C4-2B (cell line): ENCODE data around the gene MLH1.

ENCODE experiments used
- H3K27ac ChIP-seq: fragments of 450-650 bp; 2 replicates; pipeline ENCODE4 v1.5.1; 2017
- ZFX ChIP-seq: fragments of 450-650 bp; IDR thresholded peaks from 2 replicates; pipeline ENCODE4 v1.6.1; 2017
- TF ChIP-seq, protein P1 (sequence below): fragments of 450-650 bp; conservative IDR thresholded peaks from 2 replicates; pipeline ENCODE4 v1.5.1; 2017; ENCODE audit warnings: mild to moderate bottlenecking

Gene MLH1

GRCh38 chr3:37056826-37057225 lies 63.5 kb downstream of the MLH1 start:
- no peak for TF ChIP-seq ZFX
- TF ChIP-seq, protein P1, sequence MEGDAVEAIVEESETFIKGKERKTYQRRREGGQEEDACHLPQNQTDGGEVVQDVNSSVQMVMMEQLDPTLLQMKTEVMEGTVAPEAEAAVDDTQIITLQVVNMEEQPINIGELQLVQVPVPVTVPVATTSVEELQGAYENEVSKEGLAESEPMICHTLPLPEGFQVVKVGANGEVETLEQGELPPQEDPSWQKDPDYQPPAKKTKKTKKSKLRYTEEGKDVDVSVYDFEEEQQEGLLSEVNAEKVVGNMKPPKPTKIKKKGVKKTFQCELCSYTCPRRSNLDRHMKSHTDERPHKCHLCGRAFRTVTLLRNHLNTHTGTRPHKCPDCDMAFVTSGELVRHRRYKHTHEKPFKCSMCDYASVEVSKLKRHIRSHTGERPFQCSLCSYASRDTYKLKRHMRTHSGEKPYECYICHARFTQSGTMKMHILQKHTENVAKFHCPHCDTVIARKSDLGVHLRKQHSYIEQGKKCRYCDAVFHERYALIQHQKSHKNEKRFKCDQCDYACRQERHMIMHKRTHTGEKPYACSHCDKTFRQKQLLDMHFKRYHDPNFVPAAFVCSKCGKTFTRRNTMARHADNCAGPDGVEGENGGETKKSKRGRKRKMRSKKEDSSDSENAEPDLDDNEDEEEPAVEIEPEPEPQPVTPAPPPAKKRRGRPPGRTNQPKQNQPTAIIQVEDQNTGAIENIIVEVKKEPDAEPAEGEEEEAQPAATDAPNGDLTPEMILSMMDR = no peak
- H3K27ac ChIP-seq = no peak overlapping the region

- no peak for TF ChIP-seq ZFX
- TF ChIP-seq, protein P1 = no peak
Measured at GRCh38 chr3:37058117-37058516, 64.8 kb downstream of the MLH1 start.

GRCh38 chr3:37064747-37065146 lies 71.4 kb downstream of the MLH1 start:
- TF ChIP-seq ZFX = no peak
- TF ChIP-seq, protein P1 = no peak
- no peak overlapping the region for H3K27ac ChIP-seq

More at GRCh38 chr3:37058117-37058516, 64.8 kb downstream of the MLH1 start:
- no peak overlapping the region for H3K27ac ChIP-seq

GRCh38 chr3:37067577-37067976 lies 74.3 kb downstream of the MLH1 start:
- H3K27ac ChIP-seq = no peak overlapping the region
- TF ChIP-seq, protein P1 = no peak
- TF ChIP-seq ZFX = no peak

DNA sequence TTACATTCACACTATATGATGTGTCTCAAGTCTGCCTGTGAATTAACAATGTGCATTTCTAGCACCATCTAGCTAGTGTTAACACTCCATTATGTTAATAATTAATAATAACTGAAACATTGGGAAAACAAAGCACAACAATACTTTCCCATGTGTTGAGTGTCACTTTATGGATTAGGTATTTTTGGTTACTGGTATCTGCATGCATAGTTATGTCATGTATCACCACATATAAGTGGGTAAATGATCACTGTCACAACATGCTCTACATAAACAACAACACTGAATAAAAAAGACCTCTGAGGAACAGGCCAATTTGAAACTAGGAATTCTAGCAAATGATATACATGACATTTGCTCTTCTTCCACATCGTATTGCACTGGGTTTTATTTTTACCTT lies 74.7 kb downstream of the MLH1 start:
- H3K27ac ChIP-seq = no peak overlapping the region
- TF ChIP-seq, protein P1 = no peak
- TF ChIP-seq ZFX = no peak

GRCh38 chr3:37071921-37072320 lies 78.6 kb downstream of the MLH1 start:
- peak overlapping the region; percentile 71 for H3K27ac ChIP-seq
- TF ChIP-seq, protein P1 = no peak
- TF ChIP-seq ZFX = no peak

GRCh38 chr3:37072892-37073291 lies 79.6 kb downstream of the MLH1 start:
- H3K27ac ChIP-seq = no peak overlapping the region
- TF ChIP-seq, protein P1 = no peak
- TF ChIP-seq ZFX = no peak
